Tibial nerve (tissue), 4 donors: ENCODE results near the gene MRPL51.

ENCODE experiments used
- EP300 ChIP-seq, 2 donors: sonication (generic); formaldehyde crosslinking; IDR thresholded peaks; one replicate each; pipeline ENCODE4 v1.6.1; 2017; ENCODE audit warnings: antibody characterized with exemption in 2 of 2, mild to moderate bottlenecking in 1 of 2
- POLR2A ChIP-seq, 2 donors: fragments of 450-650 bp; IDR thresholded peaks; one replicate each; pipeline ENCODE4 v1.6.1; 2017; ENCODE audit warnings: antibody characterized with exemption in 2 of 2, mild to moderate bottlenecking in 2 of 2, moderate library complexity in 2 of 2
- TF ChIP-seq, protein P1 (sequence below), 5 experiments: fragments of 200-600 bp in 3 of 5; fragments of 450-650 bp in 2 of 5; sonication (generic) in 3 of 5; IDR thresholded peaks; one replicate each; pipeline ENCODE4 v1.5.1; 2016 to 2019; ENCODE audit warnings: antibody characterized with exemption in 5 of 5, mild to moderate bottlenecking in 3 of 5, moderate library complexity in 2 of 5

GRCh38 chr12:6539314-6539682 is 46.2 kb upstream of the MRPL51 start:
- TF ChIP-seq, protein P1, sequence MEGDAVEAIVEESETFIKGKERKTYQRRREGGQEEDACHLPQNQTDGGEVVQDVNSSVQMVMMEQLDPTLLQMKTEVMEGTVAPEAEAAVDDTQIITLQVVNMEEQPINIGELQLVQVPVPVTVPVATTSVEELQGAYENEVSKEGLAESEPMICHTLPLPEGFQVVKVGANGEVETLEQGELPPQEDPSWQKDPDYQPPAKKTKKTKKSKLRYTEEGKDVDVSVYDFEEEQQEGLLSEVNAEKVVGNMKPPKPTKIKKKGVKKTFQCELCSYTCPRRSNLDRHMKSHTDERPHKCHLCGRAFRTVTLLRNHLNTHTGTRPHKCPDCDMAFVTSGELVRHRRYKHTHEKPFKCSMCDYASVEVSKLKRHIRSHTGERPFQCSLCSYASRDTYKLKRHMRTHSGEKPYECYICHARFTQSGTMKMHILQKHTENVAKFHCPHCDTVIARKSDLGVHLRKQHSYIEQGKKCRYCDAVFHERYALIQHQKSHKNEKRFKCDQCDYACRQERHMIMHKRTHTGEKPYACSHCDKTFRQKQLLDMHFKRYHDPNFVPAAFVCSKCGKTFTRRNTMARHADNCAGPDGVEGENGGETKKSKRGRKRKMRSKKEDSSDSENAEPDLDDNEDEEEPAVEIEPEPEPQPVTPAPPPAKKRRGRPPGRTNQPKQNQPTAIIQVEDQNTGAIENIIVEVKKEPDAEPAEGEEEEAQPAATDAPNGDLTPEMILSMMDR (IDR thresholded peaks at IDR 0.05), result no peak
- TF ChIP-seq POLR2A (IDR thresholded peaks at IDR 0.05) (no peak), EP300 (IDR thresholded peaks at IDR 0.05) (no peak)
